NCI-H1105 (cell line): ENCODE results near the gene PAPPA.

ENCODE experiments used
- DNase-seq: peaks from one replicate; lab custom pipeline; 2025; lab: John Stamatoyannopoulos, UW

PAPPA gene

DNA sequence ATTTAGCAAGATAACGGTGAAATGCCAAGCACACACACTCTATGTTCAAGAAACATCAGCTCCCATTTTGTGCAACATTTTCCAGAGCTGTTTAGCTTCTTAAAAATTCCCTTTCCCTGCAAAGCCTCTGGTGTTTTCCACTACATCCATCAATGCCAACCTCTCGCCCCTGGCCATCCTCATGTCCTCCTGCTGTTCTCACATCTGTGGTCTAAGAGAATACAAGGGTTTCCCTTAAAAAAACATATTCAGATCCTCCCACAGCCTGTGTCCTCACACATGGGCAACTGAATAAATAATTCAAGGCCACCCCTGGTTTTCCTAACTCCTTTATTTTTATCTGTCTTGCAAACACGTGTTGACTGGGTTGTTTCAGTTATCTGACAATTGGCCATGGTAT, 70.3 kb downstream of the PAPPA start:
- DNase-seq = no peak

DNA sequence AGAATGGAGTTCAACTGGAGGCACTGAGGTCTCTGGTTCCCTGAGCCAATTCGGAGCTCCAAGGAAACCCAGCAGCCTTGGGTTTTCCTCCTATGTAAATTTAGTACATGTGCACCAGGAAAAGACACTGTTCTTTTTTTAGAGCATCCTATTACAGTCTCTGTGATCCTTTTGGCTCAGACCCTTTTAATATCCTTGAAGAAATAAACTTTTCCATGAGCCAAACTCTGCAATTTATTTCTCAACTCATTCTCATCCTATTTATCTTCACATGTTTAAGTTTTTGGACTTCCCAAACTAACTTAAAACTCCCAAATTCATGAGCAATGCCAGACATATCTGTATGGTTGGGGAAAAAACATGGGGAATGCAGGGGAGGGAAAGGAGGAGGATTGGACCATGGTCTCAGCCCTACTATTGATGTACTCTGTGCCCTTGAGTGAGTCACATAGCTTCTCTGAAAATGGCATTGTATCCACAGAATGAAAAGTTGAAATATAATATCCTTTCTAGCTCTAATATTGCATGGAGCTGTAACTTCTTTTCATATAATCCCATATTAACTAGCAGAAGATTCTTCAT, 76.6 kb downstream of the PAPPA start:
- no peak for DNase-seq

DNA sequence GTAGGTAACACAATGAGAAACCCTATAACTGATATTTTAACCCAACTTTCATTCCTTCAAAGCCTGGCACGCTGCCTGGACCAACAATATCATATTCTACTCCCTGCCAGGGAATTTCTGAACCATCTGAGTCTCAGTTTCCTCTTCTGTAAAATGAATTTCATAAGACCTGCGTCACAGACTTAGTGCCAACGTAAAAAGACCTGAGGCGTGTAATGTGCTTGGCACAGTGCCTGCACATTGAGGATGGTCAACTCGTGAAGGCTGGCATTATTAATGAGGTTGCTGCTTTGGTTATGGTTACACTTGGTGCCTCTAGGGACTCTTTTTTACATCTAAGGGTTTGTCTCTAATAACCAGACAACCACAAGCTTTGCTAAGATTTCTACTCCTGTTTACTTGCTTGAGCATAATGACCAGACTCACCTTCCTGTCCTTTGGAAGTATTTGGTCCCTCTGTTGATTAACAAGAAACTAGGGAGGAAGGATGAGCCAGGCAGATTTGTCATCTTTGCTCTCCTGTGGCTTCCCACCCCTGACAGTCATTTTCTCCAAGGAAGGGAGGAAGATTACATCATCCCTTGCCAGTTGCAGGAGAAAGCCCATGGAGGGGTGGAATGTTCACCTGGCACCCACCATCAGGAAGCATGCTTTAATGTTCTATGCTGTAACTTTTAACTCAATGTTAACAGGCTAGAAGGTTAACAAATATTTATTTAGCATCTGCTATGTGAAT, 79.0 kb downstream of the PAPPA start:
- DNase-seq = no peak

- no peak for DNase-seq
Observed at GRCh38 chr9:116233160-116233530, 79.6 kb downstream of the PAPPA start.

DNA sequence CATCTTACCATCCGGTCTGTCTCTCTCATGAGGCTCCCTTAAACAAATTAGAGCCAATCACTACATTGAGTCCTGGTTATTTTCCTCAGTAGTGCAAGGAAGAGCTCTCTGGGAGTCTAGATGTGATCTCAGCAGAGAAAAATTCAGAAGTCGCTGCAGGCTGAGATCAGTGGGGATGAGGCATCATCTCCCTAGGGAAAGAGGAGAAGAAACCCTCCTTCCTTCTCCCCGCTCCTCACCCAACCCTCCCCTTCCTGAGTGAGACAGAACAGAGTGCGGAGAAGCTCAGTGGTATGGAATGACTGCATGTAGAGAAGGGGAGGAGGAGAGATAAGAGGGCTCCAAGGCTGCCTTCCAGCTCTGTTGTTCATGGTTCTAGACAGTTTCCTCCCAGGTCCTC, 80.5 kb downstream of the PAPPA start:
- no peak for DNase-seq

GRCh38 chr9:116236979-116237378, 83.4 kb downstream of the PAPPA start:
- DNase-seq = no peak

GRCh38 chr9:116237456-116237855, 83.9 kb downstream of the PAPPA start:
- no peak for DNase-seq

GRCh38 chr9:116238225-116238624, 84.6 kb downstream of the PAPPA start:
- no peak for DNase-seq

DNA sequence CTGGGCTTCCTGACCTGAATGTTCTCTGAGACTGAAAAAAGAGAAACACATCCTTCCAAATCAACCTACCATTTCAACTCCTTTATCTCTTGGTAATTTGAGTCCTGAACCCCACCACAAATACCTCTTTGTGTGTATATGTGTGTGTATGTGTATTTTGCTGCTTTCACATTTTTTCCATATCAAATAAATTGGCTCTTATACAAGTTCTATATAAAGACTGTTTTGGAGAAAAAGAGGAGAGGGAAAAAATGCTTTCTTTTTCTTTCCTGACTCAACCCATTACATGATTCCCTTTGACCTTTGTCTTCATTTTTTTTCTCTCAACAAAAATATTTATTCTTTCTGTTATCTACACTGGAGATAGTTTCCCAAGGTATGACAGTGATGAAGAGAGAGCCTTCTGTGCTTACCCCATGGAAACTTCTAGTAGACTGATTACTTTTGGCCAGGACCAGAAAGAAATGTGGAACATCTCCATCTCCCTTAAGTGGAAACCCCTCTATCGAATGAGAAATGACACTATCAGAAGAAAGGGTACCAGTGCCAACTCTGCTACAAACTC, 85.3 kb downstream of the PAPPA start:
- DNase-seq = no peak

DNA sequence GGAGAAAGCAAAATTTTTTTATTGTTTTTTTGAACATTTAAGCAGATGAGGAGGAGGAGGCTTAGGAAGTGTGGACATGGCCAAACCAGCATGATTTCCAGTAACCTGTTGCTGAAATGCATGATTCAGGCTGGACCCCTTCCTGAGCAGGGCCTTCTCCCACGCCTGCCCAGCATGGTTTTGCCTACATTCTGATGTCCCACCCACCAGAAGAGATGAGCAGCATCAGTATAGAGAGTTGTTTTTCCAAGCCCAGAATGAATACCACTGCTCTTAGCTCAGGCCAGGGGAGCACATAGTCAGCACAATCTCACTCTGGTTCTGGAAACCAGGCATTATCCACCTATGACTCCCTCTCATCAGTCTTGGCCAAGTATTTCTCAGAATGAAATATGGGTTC, 90.1 kb downstream of the PAPPA start:
- no peak for DNase-seq

DNA sequence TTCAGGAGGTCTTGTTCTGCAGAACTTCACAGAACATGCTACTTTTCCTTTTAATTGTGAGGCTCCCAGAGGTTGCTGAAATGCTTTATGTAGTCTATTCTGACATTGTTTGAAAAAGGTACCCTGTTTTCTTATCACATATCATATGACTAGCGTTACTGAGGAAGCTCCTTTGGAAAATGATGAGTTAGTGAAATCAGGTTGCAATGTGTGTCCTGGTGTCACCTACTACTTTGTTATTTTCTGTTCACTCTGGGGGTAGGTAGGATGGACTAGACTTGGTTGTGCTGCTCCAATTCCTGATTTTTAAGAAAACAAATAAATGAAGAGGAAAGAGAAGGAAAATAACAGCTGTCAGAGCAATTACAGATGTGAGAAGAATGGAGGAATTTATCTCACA, 93.7 kb downstream of the PAPPA start:
- DNase-seq = no peak

DNA sequence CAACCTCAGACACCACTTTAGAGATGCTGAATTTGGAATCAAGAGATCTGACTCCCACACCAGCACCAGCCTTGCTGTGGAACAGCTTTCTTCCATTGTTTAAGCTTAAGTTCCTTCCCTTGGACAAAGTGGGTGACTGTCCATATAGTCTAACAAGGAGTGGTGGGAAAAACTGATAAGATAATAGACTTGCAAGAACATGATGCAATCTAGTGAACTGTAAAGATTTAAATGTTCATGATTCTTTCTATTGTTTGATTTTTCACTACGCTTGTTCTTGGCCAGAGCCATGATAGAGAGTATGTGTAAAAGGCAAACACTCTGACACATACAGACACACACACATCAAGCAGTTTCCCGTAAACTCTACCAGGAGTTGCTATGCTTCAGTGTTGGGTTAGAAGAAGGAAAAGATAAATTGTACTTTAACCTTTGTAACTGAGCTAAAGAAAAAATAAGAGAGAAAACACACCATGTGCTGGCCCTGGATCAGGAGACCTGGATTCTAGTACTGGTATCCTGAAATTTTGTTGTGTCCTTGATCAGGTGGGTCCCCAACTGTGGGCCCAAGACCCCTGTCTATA, 94.3 kb downstream of the PAPPA start:
- no peak for DNase-seq

- DNase-seq = no peak
Observed at GRCh38 chr9:116250891-116251290, 97.3 kb downstream of the PAPPA start.

GRCh38 chr9:116251366-116251765, 97.8 kb downstream of the PAPPA start:
- no peak for DNase-seq

DNA sequence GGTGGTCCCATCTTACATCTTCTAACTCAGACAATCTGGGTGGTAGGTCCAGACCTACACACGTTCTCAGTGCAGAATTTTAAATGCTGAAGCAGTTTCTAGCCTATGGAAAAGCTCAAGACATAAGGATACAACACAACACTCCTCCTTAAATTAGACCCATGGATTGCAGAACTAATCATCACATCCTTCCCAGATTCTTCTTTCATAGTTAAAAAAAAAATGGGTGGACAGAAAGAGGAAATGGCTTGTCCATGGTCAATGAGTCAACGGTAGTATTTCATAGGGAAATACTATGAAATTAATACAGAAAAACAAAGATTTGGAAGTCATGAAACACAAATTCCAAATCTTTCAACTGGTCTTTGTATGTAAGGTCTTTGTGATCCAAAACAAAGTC, 106.9 kb downstream of the PAPPA start:
- DNase-seq = no peak

GRCh38 chr9:116262448-116262847, 108.9 kb downstream of the PAPPA start:
- no peak for DNase-seq

GRCh38 chr9:116264361-116264760, 110.8 kb downstream of the PAPPA start:
- DNase-seq = no peak

DNA sequence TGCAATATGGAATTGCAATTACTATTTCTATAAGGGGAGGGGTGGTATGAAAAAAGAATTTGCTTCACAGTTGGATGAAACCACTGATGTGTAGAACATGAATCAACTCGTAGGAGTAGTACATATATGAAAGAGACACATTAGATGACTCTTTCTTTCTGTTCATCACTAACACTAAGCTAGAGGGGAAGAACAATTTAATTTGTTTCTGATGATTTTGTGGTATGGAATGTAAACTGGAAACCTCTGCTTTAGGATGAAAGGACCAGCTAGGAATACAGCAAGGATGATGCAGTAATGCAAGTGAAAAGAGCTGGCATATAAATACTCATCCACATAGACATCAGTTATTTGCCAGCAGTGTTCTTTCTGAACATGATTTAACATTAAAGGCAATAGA, 113.4 kb downstream of the PAPPA start:
- DNase-seq = no peak

- no peak for DNase-seq
Observed at GRCh38 chr9:116269250-116269649, 115.7 kb downstream of the PAPPA start.

DNA sequence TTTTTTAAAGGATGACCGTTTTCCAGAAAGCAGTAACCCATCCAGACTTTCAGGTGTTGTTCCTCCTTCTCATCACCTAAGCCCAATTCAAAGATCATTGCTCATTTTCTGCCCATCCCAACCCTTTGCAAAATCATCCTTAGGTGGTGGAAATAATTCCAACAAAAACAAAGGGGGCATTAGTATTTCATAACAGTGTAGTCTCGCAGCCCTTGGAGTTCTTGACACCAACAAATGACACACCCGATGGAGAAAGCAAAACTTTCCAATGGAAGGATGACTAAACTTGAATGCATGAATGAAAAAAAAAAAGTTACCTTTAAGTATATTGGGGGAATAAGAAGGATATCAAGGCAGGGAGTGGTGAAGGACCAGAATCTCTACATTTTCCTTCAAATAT, 117.0 kb downstream of the PAPPA start:
- DNase-seq = no peak

GRCh38 chr9:116271340-116271739, 117.7 kb downstream of the PAPPA start:
- DNase-seq = no peak

DNA sequence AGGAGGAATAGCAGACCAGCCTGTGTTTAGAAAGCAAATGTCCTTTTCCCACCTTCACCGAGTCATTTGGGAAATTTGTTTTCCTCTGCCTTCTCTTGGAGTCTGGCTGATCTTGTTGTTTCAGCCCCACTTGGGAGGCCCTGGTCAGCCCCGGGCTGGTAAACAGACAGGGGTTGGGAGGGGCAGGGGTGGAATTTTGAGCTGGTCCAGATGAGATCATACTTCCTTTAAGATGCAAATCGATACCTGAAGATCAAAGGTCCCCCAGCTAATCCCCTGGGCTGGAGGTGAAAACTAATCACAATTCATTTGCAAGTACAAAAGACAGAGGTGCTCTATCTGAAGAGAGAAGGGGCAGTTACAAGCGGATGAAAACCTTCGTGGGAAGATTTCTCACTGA, 118.4 kb downstream of the PAPPA start:
- DNase-seq = no peak

GRCh38 chr9:116274293-116274692, 120.7 kb downstream of the PAPPA start:
- DNase-seq = no peak
